SU-DHL-6 (cell line): ENCODE data around the gene PPM1B.

Source experiments
- CTCF ChIP-seq: fragments of 200-600 bp; sonication (generic); IDR thresholded peaks from one replicate; pipeline ENCODE4 v1.5.1; 2017; ENCODE audit warnings: antibody characterized with exemption, mild to moderate bottlenecking, low read length, moderate library complexity; ENCODE audit not compliant: insufficient read depth, poor library complexity, severe bottlenecking
- EZH2phosphoT487 ChIP-seq: fragments of 200-600 bp; sonication (generic), shearing (Covaris generic); conservative IDR thresholded peaks from 2 replicates; pipeline ENCODE4 v1.6.1; 2018; ENCODE audit warnings: mild to moderate bottlenecking, antibody characterized with exemption, low read length, moderate library complexity, mixed read lengths

GRCh38 chr2:44121899-44122298 lies 46.8 kb upstream of the PPM1B start:
- no peak for TF ChIP-seq CTCF
- TF ChIP-seq EZH2phosphoT487 = no peak
